ENCODE results near the gene MFAP4.

DNA sequence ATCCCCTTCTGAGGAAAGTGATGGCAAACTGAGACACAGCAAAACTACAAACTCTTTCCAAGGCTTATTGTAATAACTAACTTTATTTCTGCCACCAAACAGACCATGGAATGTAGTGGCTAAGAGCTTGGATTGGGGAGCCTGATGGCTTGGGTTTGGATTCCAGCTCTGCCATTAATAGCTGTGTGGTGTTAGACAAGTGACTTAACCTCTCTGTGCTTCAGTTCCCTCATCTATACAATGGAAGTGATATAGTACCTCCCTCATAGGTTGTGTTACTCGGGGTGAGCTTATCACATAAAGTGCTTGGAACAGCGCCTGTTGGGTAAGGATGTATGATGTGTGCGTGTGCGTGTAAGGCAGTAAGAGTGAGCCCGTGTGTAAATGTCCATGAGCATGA lies 18.1 kb upstream of the MFAP4 start:
- no peak for TF ChIP-seq POLR2A (IDR thresholded peaks at IDR 0.05; ENCODE audit: borderline replicate concordance, extremely low read depth, insufficient read depth, insufficient read length)
- TF ChIP-seq CEBPB (IDR thresholded peaks at IDR 0.05; ENCODE audit: low read depth): no peak
- TF ChIP-seq, protein P1, sequence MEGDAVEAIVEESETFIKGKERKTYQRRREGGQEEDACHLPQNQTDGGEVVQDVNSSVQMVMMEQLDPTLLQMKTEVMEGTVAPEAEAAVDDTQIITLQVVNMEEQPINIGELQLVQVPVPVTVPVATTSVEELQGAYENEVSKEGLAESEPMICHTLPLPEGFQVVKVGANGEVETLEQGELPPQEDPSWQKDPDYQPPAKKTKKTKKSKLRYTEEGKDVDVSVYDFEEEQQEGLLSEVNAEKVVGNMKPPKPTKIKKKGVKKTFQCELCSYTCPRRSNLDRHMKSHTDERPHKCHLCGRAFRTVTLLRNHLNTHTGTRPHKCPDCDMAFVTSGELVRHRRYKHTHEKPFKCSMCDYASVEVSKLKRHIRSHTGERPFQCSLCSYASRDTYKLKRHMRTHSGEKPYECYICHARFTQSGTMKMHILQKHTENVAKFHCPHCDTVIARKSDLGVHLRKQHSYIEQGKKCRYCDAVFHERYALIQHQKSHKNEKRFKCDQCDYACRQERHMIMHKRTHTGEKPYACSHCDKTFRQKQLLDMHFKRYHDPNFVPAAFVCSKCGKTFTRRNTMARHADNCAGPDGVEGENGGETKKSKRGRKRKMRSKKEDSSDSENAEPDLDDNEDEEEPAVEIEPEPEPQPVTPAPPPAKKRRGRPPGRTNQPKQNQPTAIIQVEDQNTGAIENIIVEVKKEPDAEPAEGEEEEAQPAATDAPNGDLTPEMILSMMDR (IDR thresholded peaks at IDR 0.05 in 2 of 3, conservative IDR thresholded peaks at IDR 0.05 in 1 of 3; ENCODE audit: borderline replicate concordance in 1 of 3, insufficient read depth in 1 of 3, low read depth in 2 of 3, low read length in 2 of 3): no peak
- no peak for TF ChIP-seq SIN3A (IDR thresholded peaks at IDR 0.05; ENCODE audit: low read depth)
